NCI-H1694 (cell line): ENCODE data around the gene FBXL13.
"Not testable (repeated sequence)": the region's sequence is repeated elsewhere in the genome, so short reads cannot be mapped to it uniquely, and the experiment has no call there.

Experiments
- DNase-seq: peaks from one replicate; lab custom pipeline; 2025; lab: John Stamatoyannopoulos, UW

Gene FBXL13

DNA sequence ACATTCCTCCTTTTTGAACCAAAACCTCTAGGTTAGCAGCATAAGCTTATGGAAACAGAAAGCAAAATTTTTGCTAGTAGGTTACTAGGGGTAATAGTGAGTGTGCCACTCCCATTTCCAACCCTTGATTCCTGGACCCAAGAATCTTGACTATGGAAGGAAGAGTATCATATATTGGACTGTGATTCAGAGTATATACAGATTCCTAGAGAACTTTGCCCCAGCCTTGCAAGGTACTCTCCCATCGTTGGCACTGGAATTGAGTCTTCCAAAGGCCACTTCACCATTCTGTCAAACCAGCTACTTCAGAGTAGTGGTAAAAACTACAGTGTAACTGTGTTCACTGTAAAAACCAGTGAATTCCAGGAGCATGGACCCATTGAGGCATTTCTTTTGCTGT, 92.4 kb downstream of the FBXL13 start:
- DNase-seq: no peak

- DNase-seq: no peak
Measured at GRCh38 chr7:102981451-102981850, 93.1 kb downstream of the FBXL13 start.

GRCh38 chr7:102979670-102980069, 94.9 kb downstream of the FBXL13 start:
- DNase-seq: no peak

GRCh38 chr7:102978284-102978683, 96.3 kb downstream of the FBXL13 start:
- DNase-seq: no peak

GRCh38 chr7:102977586-102977985, 97.0 kb downstream of the FBXL13 start:
- not testable (repeated sequence) for DNase-seq

- DNase-seq: no peak
Measured at GRCh38 chr7:102976493-102976892, 98.1 kb downstream of the FBXL13 start.

GRCh38 chr7:102975854-102976253, 98.7 kb downstream of the FBXL13 start:
- DNase-seq: no peak

DNA sequence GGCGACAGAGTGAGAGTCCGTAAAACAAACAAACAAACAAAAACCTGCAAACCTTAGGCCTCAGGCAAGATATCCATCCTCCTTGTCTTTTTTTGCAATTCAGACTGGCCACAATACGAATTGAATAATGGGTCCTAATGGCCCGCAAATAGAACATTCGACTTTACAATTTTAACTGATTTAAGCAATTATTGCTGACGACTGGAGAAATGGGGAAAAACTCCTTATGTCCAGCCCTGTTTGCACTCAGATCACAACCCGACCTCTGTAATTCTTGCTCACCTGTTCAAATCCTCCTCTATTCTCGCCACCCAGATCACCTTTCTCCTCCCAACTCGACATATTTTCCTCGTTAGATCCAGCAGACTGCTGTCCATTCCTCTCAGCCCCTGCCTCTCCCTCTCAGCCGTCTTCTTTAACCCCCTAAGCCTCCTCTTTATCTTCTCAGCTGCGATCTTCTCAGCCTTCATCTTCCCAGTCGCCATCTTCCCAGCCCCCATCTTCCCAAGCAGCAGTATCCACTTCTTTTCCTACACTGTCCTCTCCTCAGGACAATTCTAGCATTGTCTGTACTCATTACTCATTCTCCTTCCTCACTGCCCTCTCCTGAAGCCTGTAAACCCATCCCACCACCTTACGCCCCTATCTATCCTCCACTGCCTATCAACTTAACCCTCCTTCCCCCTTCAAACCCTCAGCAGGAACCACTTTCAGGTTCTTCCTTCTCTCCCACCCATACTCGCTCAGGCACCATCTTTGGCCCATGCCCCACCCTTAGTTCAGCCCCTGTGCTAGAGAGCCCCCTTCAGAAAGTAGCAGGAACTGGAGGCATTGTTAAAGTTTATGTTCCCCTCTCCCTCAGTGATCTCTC, 100.0 kb downstream of the FBXL13 start:
- no peak for DNase-seq

DNA sequence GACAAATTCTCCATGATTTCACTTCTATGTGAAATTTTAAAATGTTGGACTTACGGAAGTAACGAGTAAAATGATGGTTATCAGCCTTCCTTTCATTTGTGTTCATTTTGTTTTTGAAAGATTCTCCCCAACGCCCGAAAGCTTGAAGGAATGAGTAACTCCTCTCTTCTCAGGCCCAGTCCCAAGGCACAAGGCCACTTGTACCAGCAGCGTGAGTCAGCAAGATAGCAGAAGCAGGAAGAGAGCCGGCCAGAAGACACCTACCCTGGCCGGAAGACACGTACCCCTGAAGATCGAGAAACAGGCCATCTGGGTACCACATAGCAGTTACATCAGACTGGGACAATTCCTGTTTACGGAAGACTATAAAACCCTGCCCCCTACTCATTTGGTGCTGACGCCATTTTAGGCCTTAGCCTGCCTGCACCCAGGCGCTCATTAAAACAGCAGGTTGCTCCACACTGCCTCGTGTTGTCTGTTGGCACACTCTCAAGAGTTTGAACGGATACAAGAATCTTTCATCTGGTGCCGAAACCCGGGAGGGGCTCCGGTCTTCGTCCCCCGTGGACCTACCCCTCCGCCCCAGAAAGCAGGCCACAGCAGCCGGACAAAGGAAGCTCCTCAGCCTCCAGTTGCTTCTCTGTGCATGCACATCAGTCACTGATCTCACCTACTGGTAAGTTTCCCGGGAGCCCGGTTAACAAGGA, 101.3 kb downstream of the FBXL13 start:
- no peak for DNase-seq

GRCh38 chr7:102967798-102968197, 106.8 kb downstream of the FBXL13 start:
- DNase-seq: no peak

GRCh38 chr7:102966465-102966864, 108.1 kb downstream of the FBXL13 start:
- DNase-seq: no peak

GRCh38 chr7:102961993-102962392, 112.6 kb downstream of the FBXL13 start:
- DNase-seq: not testable (repeated sequence)

GRCh38 chr7:102958004-102958403, 116.6 kb downstream of the FBXL13 start:
- not testable (repeated sequence) for DNase-seq

GRCh38 chr7:102954359-102954758, 120.2 kb downstream of the FBXL13 start:
- not testable (repeated sequence) for DNase-seq

DNA sequence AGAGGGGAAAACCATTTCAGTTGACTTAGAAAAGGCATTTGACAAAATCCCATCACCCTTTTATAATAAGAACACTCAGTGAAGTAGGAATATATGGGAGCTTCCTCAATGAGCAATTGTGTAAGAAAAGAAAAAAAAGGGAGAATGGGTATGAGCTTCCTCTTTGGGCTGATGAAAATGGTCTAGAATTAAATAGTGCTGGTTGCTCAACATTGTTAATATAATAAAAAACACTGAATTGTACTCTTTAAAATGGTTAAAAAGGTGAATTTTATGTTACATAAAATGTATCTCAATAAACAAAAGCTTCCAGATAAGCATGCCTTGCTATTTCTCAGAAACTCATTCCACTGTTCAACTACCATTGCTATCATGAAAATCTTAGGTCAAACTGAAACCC, 121.2 kb downstream of the FBXL13 start:
- no peak for DNase-seq

DNA sequence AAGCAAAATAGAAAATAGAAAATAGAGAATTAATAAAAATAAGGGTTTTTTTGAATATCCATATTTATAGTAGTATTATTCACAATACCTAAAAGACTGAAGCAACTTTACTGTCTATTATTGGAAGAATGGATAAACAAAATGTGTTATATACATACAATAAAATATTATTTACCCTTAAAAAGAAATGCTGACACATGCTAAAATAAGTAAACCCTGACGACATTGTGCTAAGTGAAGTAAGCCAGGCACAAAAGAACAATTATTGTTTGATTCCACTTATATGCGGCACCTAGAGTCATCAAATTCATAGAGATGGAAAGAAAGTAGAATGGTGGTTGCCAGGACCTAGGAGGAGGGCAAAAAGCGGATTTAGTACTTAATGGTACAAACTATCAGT, 122.8 kb downstream of the FBXL13 start:
- DNase-seq: no peak

GRCh38 chr7:102944241-102944640, 130.4 kb downstream of the FBXL13 start:
- no peak for DNase-seq

DNA sequence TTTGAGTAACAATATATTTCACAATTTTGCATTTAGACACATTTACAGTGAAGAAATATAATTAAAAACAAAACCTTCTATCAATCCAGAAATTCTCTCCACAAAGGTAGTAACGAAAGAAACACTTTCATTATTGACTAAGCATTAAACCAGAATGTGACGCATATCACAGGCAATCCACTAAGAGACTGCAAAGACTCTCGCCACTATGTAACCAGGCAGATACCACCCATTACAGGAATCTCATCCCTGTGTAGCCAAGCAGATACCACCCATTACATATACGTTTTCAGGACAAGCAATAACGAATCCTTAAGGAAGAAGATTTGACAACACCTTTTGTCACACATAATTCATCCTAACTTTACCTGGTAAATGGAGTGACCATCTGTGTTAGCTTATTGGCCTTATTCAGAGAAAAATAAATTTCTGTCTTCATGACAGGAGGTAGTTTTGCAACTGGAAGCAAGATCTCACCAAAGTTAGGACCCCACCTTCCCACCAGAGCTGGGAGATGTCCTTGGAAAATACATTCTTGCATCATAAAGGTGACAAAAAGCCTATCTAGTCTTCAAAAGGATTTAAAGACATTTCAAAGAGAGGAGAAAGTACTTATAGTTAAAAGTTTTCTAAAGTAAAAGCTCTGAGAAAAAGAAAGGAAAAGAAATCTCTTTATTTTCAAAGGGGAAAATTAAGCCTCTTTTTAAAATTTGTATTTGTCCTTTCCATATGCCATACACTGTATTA, 131.0 kb downstream of the FBXL13 start:
- DNase-seq: no peak

- no peak for DNase-seq
Measured at GRCh38 chr7:102942868-102943267, 131.7 kb downstream of the FBXL13 start.

DNA sequence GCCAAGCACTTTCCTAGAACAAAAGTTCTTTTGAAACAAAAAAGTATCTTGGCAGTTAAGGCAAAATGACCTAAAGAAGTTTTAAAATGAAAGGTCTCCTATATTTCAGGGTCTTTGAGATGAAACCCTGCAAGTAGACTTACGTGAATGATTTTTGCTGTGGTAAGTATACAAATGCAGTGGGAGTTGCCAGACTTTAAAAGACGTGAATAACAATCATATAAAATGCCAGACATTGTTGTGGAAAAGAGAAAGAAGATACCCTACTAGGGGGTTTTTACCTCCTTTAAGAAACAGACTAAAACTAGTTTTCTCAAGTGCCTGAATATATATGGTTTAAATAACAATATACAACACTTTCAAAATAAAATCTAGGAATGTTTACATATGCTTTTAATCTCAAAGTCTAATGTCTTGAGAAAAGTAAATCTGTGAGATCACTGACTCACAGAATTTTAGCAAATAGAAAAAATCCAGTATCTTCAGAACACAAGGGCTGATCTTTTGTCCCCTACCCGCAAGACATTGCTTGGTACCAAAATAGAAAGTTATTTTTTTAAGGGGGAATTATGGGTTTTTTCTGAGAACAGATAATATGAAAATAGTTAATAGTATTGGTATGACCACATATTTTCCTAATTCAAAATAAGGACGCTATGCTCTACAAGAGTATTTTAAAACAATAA, 132.3 kb downstream of the FBXL13 start:
- no peak for DNase-seq

GRCh38 chr7:102938679-102939078, 135.9 kb downstream of the FBXL13 start:
- no peak for DNase-seq
